Glutamatergic neuron (in vitro differentiated cells): ENCODE data around the gene GRB2. TPM values are rescaled to one million over a fixed set of nuclear protein-coding genes. Genes with fewer than 3 reads are reported as not detected.
"Not testable (repeated sequence)": the region's sequence is repeated elsewhere in the genome, so short reads cannot be mapped to it uniquely, and the experiment has no call there.

Source experiments
- DNase-seq: peaks from one replicate; pipeline ENCODE4 v3.0.0; 2022
- H3K27ac Mint-ChIP-seq: one replicate; pipeline ENCODE4 v1.8.0; 2020; ENCODE audit warnings: mild to moderate bottlenecking, mixed read lengths, inconsistent platforms; ENCODE audit not compliant: unreplicated experiment
- H3K27me3 Mint-ChIP-seq: one replicate; pipeline ENCODE4 v1.8.0; 2020; ENCODE audit warnings: mild to moderate bottlenecking, moderate library complexity, mixed read lengths, inconsistent platforms; ENCODE audit not compliant: unreplicated experiment
- H3K36me3 Mint-ChIP-seq: one replicate; pipeline ENCODE4 v1.8.0; 2020; ENCODE audit warnings: mild to moderate bottlenecking, mixed read lengths, inconsistent platforms; ENCODE audit not compliant: unreplicated experiment
- H3K4me1 Mint-ChIP-seq: one replicate; pipeline ENCODE4 v1.8.0; 2020; ENCODE audit warnings: mild to moderate bottlenecking, low read depth, mixed read lengths, inconsistent platforms; ENCODE audit not compliant: unreplicated experiment
- H3K4me3 Mint-ChIP-seq: one replicate; pipeline ENCODE4 v1.8.0; 2020; ENCODE audit warnings: mild to moderate bottlenecking, mixed read lengths, inconsistent platforms; ENCODE audit not compliant: unreplicated experiment
- H3K9me3 Mint-ChIP-seq: one replicate; pipeline ENCODE4 v1.8.0; 2020; ENCODE audit warnings: mild to moderate bottlenecking, moderate library complexity, mixed read lengths, inconsistent platforms; ENCODE audit not compliant: unreplicated experiment
- CTCF ChIP-seq: fragments of 200-600 bp; sonication (generic); IDR thresholded peaks from one replicate; pipeline ENCODE4 v1.5.0; 2021; ENCODE audit not compliant: partially characterized antibody, unreplicated experiment
- total RNA-seq: library from RNA; stranded (reverse); fragmentation: NEBNext Ultra II Directional; extraction: Animal tissue kit (Norgen Biotek cat#: 25700); gene quantifications from one replicate; pipeline ENCODE4 v1.2.1, GENCODE V29; 2021; ENCODE audit not compliant: unreplicated experiment

Gene GRB2
- total RNA-seq, 1 donor from 2014 or later, result 148 TPM

GRCh38 chr17:75301502-75302206, 103.8 kb downstream of the GRB2 start:
- Mint-ChIP-seq H3K27ac (no peak overlapping the region), H3K36me3 (no peaks in the 10 kb centered on the region), H3K4me1 (no peaks in the 10 kb centered on the region), H3K9me3 (no peaks in the 10 kb centered on the region), H3K27me3 (peaks cover 2% of the 10 kb centered on the region), H3K4me3 (no peak overlapping the region)
- no peak for DNase-seq
- TF ChIP-seq CTCF, result no peak

GRCh38 chr17:75301049-75301448, 104.4 kb downstream of the GRB2 start:
- H3K27ac Mint-ChIP-seq, result no peak overlapping the region

GRCh38 chr17:75300280-75300679, 105.2 kb downstream of the GRB2 start:
- no peak overlapping the region for H3K4me3 Mint-ChIP-seq
- H3K9me3 Mint-ChIP-seq, result no peaks in the 10 kb centered on the region
- H3K27me3 Mint-ChIP-seq, result peaks cover 2% of the 10 kb centered on the region
- no peaks in the 10 kb centered on the region for H3K36me3 Mint-ChIP-seq
- TF ChIP-seq CTCF, result no peak
- DNase-seq, result no peak
- H3K27ac Mint-ChIP-seq, result no peak overlapping the region
- H3K4me1 Mint-ChIP-seq, result no peaks in the 10 kb centered on the region

More at GRCh38 chr17:75301049-75301448, 104.4 kb downstream of the GRB2 start:
- no peaks in the 10 kb centered on the region for H3K36me3 Mint-ChIP-seq
- TF ChIP-seq CTCF, result no peak
- no peak for DNase-seq
- H3K4me1 Mint-ChIP-seq, result no peaks in the 10 kb centered on the region
- peaks cover 2% of the 10 kb centered on the region for H3K27me3 Mint-ChIP-seq
- H3K4me3 Mint-ChIP-seq, result no peak overlapping the region
- H3K9me3 Mint-ChIP-seq, result no peaks in the 10 kb centered on the region

- Mint-ChIP-seq H3K4me3 (no peak overlapping the region), H3K4me1 (no peaks in the 10 kb centered on the region), H3K27ac (no peak overlapping the region), H3K27me3 (no peaks in the 10 kb centered on the region), H3K9me3 (no peaks in the 10 kb centered on the region), H3K36me3 (no peaks in the 10 kb centered on the region)
- no peak for TF ChIP-seq CTCF
- DNase-seq, result no peak
Measured at GRCh38 chr17:75295201-75296158, 110.0 kb downstream of the GRB2 start.

- H3K27me3 Mint-ChIP-seq, H3K4me3 Mint-ChIP-seq, H3K4me1 Mint-ChIP-seq, H3K36me3 Mint-ChIP-seq, DNase-seq, H3K27ac Mint-ChIP-seq, H3K9me3 Mint-ChIP-seq: not testable (repeated sequence)
Measured at GRCh38 chr17:75292810-75293448, 112.5 kb downstream of the GRB2 start.
